Occipital lobe (tissue), 2 donors: ENCODE data around the gene LSMEM2. TPM values are rescaled to one million over a fixed set of nuclear protein-coding genes. Genes with fewer than 3 reads are reported as not detected.

Source experiments
- DNase-seq: peaks from one replicate; lab custom pipeline; 2025; lab: John Stamatoyannopoulos, UW
- total RNA-seq: library from RNA; depleted of rRNA; stranded (reverse); fragments of >200 nt; gene quantifications from one replicate; pipeline ENCODE4 v1.2.3, GENCODE V29; 2014

The LSMEM2 gene
- total RNA-seq, 1 donor from 2014 or later, result 0.47 TPM

- DNase-seq, result peak; percentile 86
These were observed 42.6 kb downstream of the LSMEM2 start for GRCh38 chr3:50321336-50322114.

GRCh38 chr3:50322115-50322385 lies 43.2 kb downstream of the LSMEM2 start:
- DNase-seq, result no peak

- DNase-seq, result no peak
These were observed 43.7 kb downstream of the LSMEM2 start, which contains the start of gene HYAL2 for GRCh38 chr3:50322386-50323091. Gene HYAL2, minus strand, starts transcription at chr3:50322745. Its CDS starts 2,256 bp downstream, at chr3:50320489.

GRCh38 chr3:50323092-50323600 lies 44.3 kb downstream of the LSMEM2 start:
- DNase-seq, result no peak

GRCh38 chr3:50323614-50324199 lies 44.8 kb downstream of the LSMEM2 start:
- no peak for DNase-seq

GRCh38 chr3:50324351-50325112 lies 45.6 kb downstream of the LSMEM2 start:
- DNase-seq, result peak; percentile 33

GRCh38 chr3:50325113-50325480 lies 46.2 kb downstream of the LSMEM2 start:
- DNase-seq, result no peak

- no peak for DNase-seq
These were observed 46.8 kb downstream of the LSMEM2 start for GRCh38 chr3:50325497-50326181.

GRCh38 chr3:50326182-50326541 lies 47.3 kb downstream of the LSMEM2 start:
- no peak for DNase-seq

- DNase-seq, result no peak
These were observed 48.2 kb downstream of the LSMEM2 start for GRCh38 chr3:50327129-50327528.

- peak; percentile 92 for DNase-seq
These were observed 49.2 kb downstream of the LSMEM2 start, which contains the start of gene TUSC2 for GRCh38 chr3:50327943-50328691. Gene TUSC2, minus strand, starts transcription at chr3:50328223. Its CDS starts 124 bp downstream, at chr3:50328099.

- no peak for DNase-seq
These were observed 51.4 kb downstream of the LSMEM2 start for GRCh38 chr3:50330330-50330729.

GRCh38 chr3:50331364-50331907 lies 52.5 kb downstream of the LSMEM2 start:
- no peak for DNase-seq

GRCh38 chr3:50333744-50334328 lies 54.9 kb downstream of the LSMEM2 start:
- no peak for DNase-seq

- DNase-seq, result no peak
These were observed 55.6 kb downstream of the LSMEM2 start for GRCh38 chr3:50334339-50335075.

- no peak for DNase-seq
These were observed 57.7 kb downstream of the LSMEM2 start for GRCh38 chr3:50336452-50337174.

- DNase-seq, result peak; percentile 98
These were observed 58.4 kb downstream of the LSMEM2 start for GRCh38 chr3:50337175-50337861.
